Testis (tissue), 3 donors: ENCODE measurements around the gene PI16. TPM values are rescaled to one million over a fixed set of nuclear protein-coding genes. Genes with fewer than 3 reads are reported as not detected.
"Not testable (repeated sequence)": the region's sequence is repeated elsewhere in the genome, so short reads cannot be mapped to it uniquely, and the experiment has no call there.

Source experiments
- DNase-seq: peaks from one replicate; pipeline ENCODE4 v3.0.0-alpha.2; 2019
- H3K27ac ChIP-seq, 2 donors: fragments of 200-600 bp; sonication (generic); one replicate each; pipeline ENCODE4 v1.5.1; 2019
- H3K27me3 ChIP-seq: fragments of 200-600 bp; sonication (generic); one replicate; pipeline ENCODE4 v1.5.1; 2019
- H3K36me3 ChIP-seq: fragments of 200-600 bp; sonication (generic); one replicate; pipeline ENCODE4 v1.5.1; 2017; ENCODE audit warnings: low read depth; ENCODE audit errors: missing control alignments
- H3K4me1 ChIP-seq: fragments of 200-600 bp; sonication (generic); one replicate; pipeline ENCODE4 v1.5.1; 2019
- H3K4me3 ChIP-seq, 2 donors: fragments of 200-600 bp; sonication (generic); one replicate each; pipeline ENCODE4 v1.5.1; 2017 to 2019
- H3K9me3 ChIP-seq: fragments of 200-600 bp; sonication (generic); one replicate; pipeline ENCODE4 v1.5.1; 2017
- CTCF ChIP-seq, 3 experiments: fragments of 450-650 bp in 2 of 3; fragments of 200-600 bp in 1 of 3; sonication (generic) in 1 of 3; IDR thresholded peaks; one replicate each; pipeline ENCODE4 v1.5.1; 2016 to 2019; ENCODE audit warnings: antibody characterized with exemption in 3 of 3, mild to moderate bottlenecking in 2 of 3, moderate library complexity in 1 of 3
- POLR2A ChIP-seq: fragments of 450-650 bp; IDR thresholded peaks from one replicate; pipeline ENCODE4 v1.6.1; 2017; ENCODE audit warnings: antibody characterized with exemption, mild to moderate bottlenecking, moderate library complexity
- WGBS, 2 donors: methylation state at CpG; one replicate each; pipeline ENCODE4 v1.1.5; 2018; 5-methylcytosine and 5-hydroxymethylcytosine counted together
- intact Hi-C: fragments of 100-400 bp; cut with DNase I; formaldehyde crosslinking; loops from one replicate; pipeline ENCODE4 v1.15.1; 2023; ENCODE audit warnings: low total_unique reads
- polyA plus RNA-seq: library from polyadenylated mRNA; stranded (reverse); fragments of 350-450 nt; fragmentation: Illumina TruSeq; extraction: RNeasy Lipid Tissue Mini Kit (QIAGEN cat#74804); gene quantifications from one replicate; pipeline ENCODE4 v1.2.3, GENCODE V29; 2014; ENCODE audit warnings: low read depth, low replicate concordance; ENCODE audit not compliant: insufficient read depth
- total RNA-seq, 2 donors: library from RNA; depleted of rRNA; stranded (reverse); fragments of >200 nt; gene quantifications; one replicate each; pipeline ENCODE4 v1.2.3, GENCODE V29; 2016

Gene PI16
- total and polyA plus RNA-seq, 3 donors from 2014 or later, result 9.8 to 79.3 (median 24.7) TPM

DNA sequence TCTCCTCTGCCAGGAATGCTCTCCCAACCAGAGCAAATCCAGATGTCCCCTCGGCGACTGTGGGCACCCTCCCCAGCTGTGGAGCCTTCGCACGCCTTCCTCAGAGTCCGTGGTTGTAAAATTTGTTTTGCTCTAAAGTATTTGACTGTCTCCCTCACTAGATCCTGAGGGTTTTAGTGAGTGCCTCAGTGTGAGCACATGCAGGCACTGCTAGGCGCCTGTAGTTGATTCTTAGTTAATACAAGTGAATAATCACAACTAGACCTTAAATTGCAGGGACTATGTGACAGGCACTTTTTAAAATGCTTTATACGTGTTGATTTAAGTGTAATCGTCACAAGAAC lies 32.1 kb downstream of the PI16 start:
- TF ChIP-seq POLR2A (no peak), CTCF (IDR thresholded peaks at IDR 0.05) (no peak)
- peak overlapping the region; percentile 92 to 100 for H3K4me3 ChIP-seq
- H3K36me3 ChIP-seq, result no peaks in the 10 kb centered on the region
- intact Hi-C loops, result loop anchor here (10.0 kb wide), 1 partner anchor 102 kb away; the partner anchor contains the start of gene C6orf89
- H3K4me1 ChIP-seq, result peaks cover 36% of the 10 kb centered on the region
- H3K9me3 ChIP-seq, result no peaks in the 10 kb centered on the region
- no peak for DNase-seq
- peak overlapping the region; percentile 92 to 98 for H3K27ac ChIP-seq
- no peaks in the 10 kb centered on the region for H3K27me3 ChIP-seq
- 1 to 2% methylated on average over 8 of the region's 8 CpGs for WGBS, 2 donors

GRCh38 chr6:36989264-36989663 lies 34.7 kb downstream of the PI16 start:
- 84 to 85% methylated on average over 6 of the region's 6 CpGs for WGBS, 2 donors
- DNase-seq, result no peak
- Histone ChIP-seq H3K9me3 (no peaks in the 10 kb centered on the region), H3K27me3 (no peaks in the 10 kb centered on the region), H3K27ac (no peak overlapping the region), H3K36me3 (no peaks in the 10 kb centered on the region), H3K4me3 (no peak overlapping the region), H3K4me1 (peaks cover 19% of the 10 kb centered on the region)
- TF ChIP-seq POLR2A (no peak), CTCF (IDR thresholded peaks at IDR 0.05) (no peak)
- intact Hi-C loops, result loop anchor here (10.0 kb wide), 1 partner anchor 104 kb away; the partner anchor contains the start of gene C6orf89

DNA sequence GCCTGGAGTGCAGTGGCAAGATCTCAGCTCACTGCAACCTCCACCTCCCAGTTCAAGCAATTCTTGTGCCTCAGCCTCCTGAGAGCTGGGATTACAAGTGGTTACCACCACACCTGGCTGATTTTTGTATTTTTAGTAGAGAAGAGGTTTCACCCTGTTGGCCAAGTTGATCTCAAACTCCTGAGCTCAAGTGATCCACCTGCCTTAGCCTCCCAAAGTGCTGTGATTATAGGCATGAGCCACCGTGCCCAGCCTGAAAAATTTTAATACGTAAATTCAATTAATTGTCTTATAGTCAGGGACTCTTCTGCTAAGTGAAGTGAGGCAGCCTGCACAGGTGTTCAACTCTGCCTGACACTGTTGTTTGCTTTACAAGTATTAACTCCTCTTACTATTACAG lies 35.9 kb downstream of the PI16 start:
- DNase-seq, intact Hi-C loops, H3K27ac ChIP-seq, H3K4me3 ChIP-seq, H3K27me3 ChIP-seq, H3K9me3 ChIP-seq, H3K36me3 ChIP-seq: not testable (repeated sequence)
- peaks cover 12% of the 10 kb centered on the region for H3K4me1 ChIP-seq
- 85 to 88% methylated on average over 2 of the region's 2 CpGs for WGBS, 2 donors

- DNase-seq, result peak; percentile 91
Observed at GRCh38 chr6:36997811-36998722, 43.5 kb downstream of the PI16 start.

DNA sequence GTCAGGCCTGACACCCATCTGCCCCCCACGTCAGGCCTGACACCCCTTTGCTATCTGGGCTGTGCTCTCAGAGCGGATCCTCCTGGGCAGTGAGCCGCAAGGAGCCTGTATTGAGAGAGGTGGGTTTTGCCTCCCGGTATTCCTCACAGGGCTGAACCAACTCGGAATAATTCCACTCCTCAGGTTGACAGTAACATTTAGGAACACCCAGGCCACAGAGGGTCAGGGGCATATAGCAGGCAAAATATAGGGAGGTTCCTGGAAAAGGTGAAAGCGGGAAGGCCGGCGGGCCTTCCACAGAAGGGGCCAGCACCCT lies 44.1 kb downstream of the PI16 start:
- H3K4me3 ChIP-seq, result no peak overlapping the region
- DNase-seq, result peak; percentile 91
- peaks cover 36% of the 10 kb centered on the region for H3K4me1 ChIP-seq
- no peaks in the 10 kb centered on the region for H3K27me3 ChIP-seq
- WGBS, 2 donors, result 47 to 72% methylated on average over 8 of the region's 8 CpGs
- intact Hi-C loops, result no loop called here
- no peaks in the 10 kb centered on the region for H3K9me3 ChIP-seq
- no peak for TF ChIP-seq CTCF (IDR thresholded peaks at IDR 0.05)
- peak; percentile 33 for TF ChIP-seq POLR2A
- H3K27ac ChIP-seq, result peak overlapping the region; percentile 88 to 95
- no peaks in the 10 kb centered on the region for H3K36me3 ChIP-seq

More at GRCh38 chr6:36997811-36998722, 43.5 kb downstream of the PI16 start:
- Histone ChIP-seq H3K27me3 (no peaks in the 10 kb centered on the region), H3K36me3 (no peaks in the 10 kb centered on the region), H3K27ac (peak overlapping the region; percentile 88 to 95), H3K4me3 (no peak overlapping the region), H3K4me1 (peaks cover 36% of the 10 kb centered on the region), H3K9me3 (no peaks in the 10 kb centered on the region)
- no peak for TF ChIP-seq POLR2A
- TF ChIP-seq CTCF (IDR thresholded peaks at IDR 0.05), result no peak
- 40 to 55% methylated on average over 18 of the region's 18 CpGs for WGBS, 2 donors
- intact Hi-C loops, result no loop called here
